ENCODE data around the gene DBN1. TPM values are rescaled to one million over a fixed set of nuclear protein-coding genes. Genes with fewer than 3 reads are reported as not detected.

The DBN1 gene
- total RNA-seq, 1 experiment from 2014 or later: 286 TPM

- BruUV-seq (replicated peaks): no TSS peak
- Histone ChIP-seq H3K36me3 (ENCODE audit: insufficient read depth, low read length, poor library complexity, severe bottlenecking) (peaks cover 60% of the 10 kb centered on the region), H3K4me3 (ENCODE audit: low read depth, low read length, poor library complexity, severe bottlenecking) (no peak overlapping the region), H3K27ac (ENCODE audit: low read depth, low read length, poor library complexity, severe bottlenecking) (no peak overlapping the region), H3K27me3 (replicated peaks; ENCODE audit: insufficient read depth, low read depth, low read length, poor library complexity) (no peaks in the 10 kb centered on the region), H3K4me1 (ENCODE audit: insufficient read depth, low read length, poor library complexity, severe bottlenecking) (peaks cover under 1% of the 10 kb centered on the region), H3K9me3 (ENCODE audit: low read depth, low read length, poor library complexity, severe bottlenecking) (no peaks in the 10 kb centered on the region)
- no peak for DNase-seq (ENCODE audit: low spot score)
- TF ChIP-seq CTCF (conservative IDR thresholded peaks at IDR 0.05; ENCODE audit: low read depth, low read length): no peak
- TF ChIP-seq EZH2 (IDR thresholded peaks at IDR 0.05; ENCODE audit: borderline replicate concordance, low read depth, low read length, poor library complexity, severe bottlenecking): no peak
- ChIA-PET CTCF (interaction anchor here (0.6 kb wide), 1 partner anchor 9 kb away, joined by 7 read pairs; no protein-coding TSS in a partner anchor), POLR2A (ENCODE audit: low non-redundant PET) (no interaction called here)
- intact Hi-C loops (cut with micrococcal nuclease; ENCODE audit: unreplicated experiment): no loop called here
Observed at GRCh38 chr5:177465044-177465443, 8.4 kb downstream of the DBN1 start.

GRCh38 chr5:177462021-177462670, 11.3 kb downstream of the DBN1 start:
- intact Hi-C loops (cut with micrococcal nuclease; ENCODE audit: unreplicated experiment): no loop called here
- no TSS peak for BruUV-seq (replicated peaks)

GRCh38 chr5:177459819-177460628, 13.4 kb downstream of the DBN1 start:
- Histone ChIP-seq H3K9me3 (ENCODE audit: low read depth, low read length, poor library complexity, severe bottlenecking) (no peaks in the 10 kb centered on the region), H3K27me3 (replicated peaks; ENCODE audit: insufficient read depth, low read depth, low read length, poor library complexity) (no peaks in the 10 kb centered on the region), H3K4me3 (ENCODE audit: low read depth, low read length, poor library complexity, severe bottlenecking) (no peak overlapping the region), H3K27ac (ENCODE audit: low read depth, low read length, poor library complexity, severe bottlenecking) (no peak overlapping the region), H3K4me1 (ENCODE audit: insufficient read depth, low read length, poor library complexity, severe bottlenecking) (peaks cover 7% of the 10 kb centered on the region), H3K36me3 (ENCODE audit: insufficient read depth, low read length, poor library complexity, severe bottlenecking) (peaks cover 49% of the 10 kb centered on the region)
- DNase-seq (ENCODE audit: low spot score): no peak
- ChIA-PET POLR2A (ENCODE audit: low non-redundant PET) (no interaction called here), CTCF (interaction anchor here (0.7 kb wide), 1 partner anchor 89 kb away, joined by 4 read pairs; no protein-coding TSS in a partner anchor)
- BruUV-seq (replicated peaks): no TSS peak
- intact Hi-C loops (cut with micrococcal nuclease; ENCODE audit: unreplicated experiment): no loop called here
- no peak for TF ChIP-seq EZH2 (IDR thresholded peaks at IDR 0.05; ENCODE audit: borderline replicate concordance, low read depth, low read length, poor library complexity, severe bottlenecking)
- no peak for TF ChIP-seq CTCF (conservative IDR thresholded peaks at IDR 0.05; ENCODE audit: low read depth, low read length)

More at GRCh38 chr5:177462021-177462670, 11.3 kb downstream of the DBN1 start:
- Histone ChIP-seq H3K4me3 (ENCODE audit: low read depth, low read length, poor library complexity, severe bottlenecking) (no peak overlapping the region), H3K9me3 (ENCODE audit: low read depth, low read length, poor library complexity, severe bottlenecking) (no peaks in the 10 kb centered on the region), H3K27me3 (replicated peaks; ENCODE audit: insufficient read depth, low read depth, low read length, poor library complexity) (no peaks in the 10 kb centered on the region), H3K27ac (ENCODE audit: low read depth, low read length, poor library complexity, severe bottlenecking) (no peak overlapping the region), H3K36me3 (ENCODE audit: insufficient read depth, low read length, poor library complexity, severe bottlenecking) (peaks cover 64% of the 10 kb centered on the region), H3K4me1 (ENCODE audit: insufficient read depth, low read length, poor library complexity, severe bottlenecking) (no peaks in the 10 kb centered on the region)
- ChIA-PET CTCF (no interaction called here), POLR2A (ENCODE audit: low non-redundant PET) (no interaction called here)
- no peak for DNase-seq (ENCODE audit: low spot score)
- TF ChIP-seq CTCF (conservative IDR thresholded peaks at IDR 0.05; ENCODE audit: low read depth, low read length): no peak

All from A673 (cell line).